HFFc6 (cell line): Measurements from ENCODE around the gene TBATA. TPM values are rescaled to one million over a fixed set of nuclear protein-coding genes. Genes with fewer than 3 reads are reported as not detected.
A peak's percentile ranks its signal among the peaks of the same experiment; 100 is the strongest.

ENCODE experiments used
- DNase-seq: peaks from one replicate; pipeline ENCODE4 v3.0.0-alpha.2; 2018
- H3K27ac Mint-ChIP-seq: 2 replicates; pipeline ENCODE4 v1.8.0; 2020; ENCODE audit warnings: mild to moderate bottlenecking, mixed read lengths
- H3K27me3 Mint-ChIP-seq: 2 replicates; pipeline ENCODE4 v1.8.0; 2021; ENCODE audit warnings: mild to moderate bottlenecking, moderate library complexity, mixed read lengths; ENCODE audit not compliant: insufficient read depth
- H3K36me3 Mint-ChIP-seq: 2 replicates; pipeline ENCODE4 v1.8.0; 2021; ENCODE audit warnings: low read depth, mixed read lengths
- H3K4me1 Mint-ChIP-seq: 2 replicates; pipeline ENCODE4 v1.8.0; 2020; ENCODE audit warnings: low read depth, mixed read lengths
- H3K4me3 Mint-ChIP-seq: 2 replicates; pipeline ENCODE4 v1.8.0; 2020; ENCODE audit warnings: mild to moderate bottlenecking, moderate library complexity, mixed read lengths
- H3K9me3 Mint-ChIP-seq: 2 replicates; pipeline ENCODE4 v1.8.0; 2020; ENCODE audit warnings: mild to moderate bottlenecking, mixed read lengths
- CTCF ChIP-seq: fragments of 200-600 bp; sonication (generic); IDR thresholded peaks from 2 replicates; pipeline ENCODE4 v1.5.0; 2021; ENCODE audit warnings: antibody characterized with exemption, mild to moderate bottlenecking
- total RNA-seq, 6 experiments: library from RNA; stranded (reverse); fragmentation: NEBNext Ultra II Directional; extraction: Animal tissue kit (Norgen Biotek cat#: 25700); gene quantifications; 2 replicates in 1 of 6; 3 replicates in 5 of 6; pipeline ENCODE4 v1.2.3, GENCODE V29; 2021

Gene TBATA
- total RNA-seq, 6 experiments from 2014 or later: not detected

- TF ChIP-seq CTCF: no peak
- no peak for DNase-seq
- no peak overlapping the region for H3K4me3 Mint-ChIP-seq
- H3K9me3 Mint-ChIP-seq: no peaks in the 10 kb centered on the region
- H3K27ac Mint-ChIP-seq: no peak overlapping the region
- peaks cover 13% of the 10 kb centered on the region for H3K4me1 Mint-ChIP-seq
- peaks cover 16% of the 10 kb centered on the region for H3K27me3 Mint-ChIP-seq
- H3K36me3 Mint-ChIP-seq: no peaks in the 10 kb centered on the region
Observed at GRCh38 chr10:70723771-70724170, 61.4 kb downstream of the TBATA start.

- H3K27me3 Mint-ChIP-seq: peaks cover 14% of the 10 kb centered on the region
- H3K4me1 Mint-ChIP-seq: peaks cover 13% of the 10 kb centered on the region
Observed at GRCh38 chr10:70722820-70723424, 62.3 kb downstream of the TBATA start.

More at GRCh38 chr10:70722820-70723424, 62.3 kb downstream of the TBATA start:
- no peaks in the 10 kb centered on the region for H3K36me3 Mint-ChIP-seq
- H3K4me3 Mint-ChIP-seq: no peak overlapping the region
- H3K9me3 Mint-ChIP-seq: no peaks in the 10 kb centered on the region
- TF ChIP-seq CTCF: no peak
- H3K27ac Mint-ChIP-seq: no peak overlapping the region
- DNase-seq: peak; percentile 43

Other genes with a start within 250 kb of the TBATA start
- not detected for gene PRF1, start 182.6 kb downstream of the TBATA start, total RNA-seq
- gene ADAMTS14, start 112.9 kb downstream of the TBATA start, total RNA-seq: under 1 TPM in 4 of 6 experiments, not detected in 2; 0.03 to 0.09 (median 0.05) TPM
- 10 to 100 TPM; 22.4 to 30.9 (median 26.0) TPM for gene SGPL1, start 30.6 kb upstream of the TBATA start, total RNA-seq
- gene PCBD1, start 103.2 kb upstream of the TBATA start, total RNA-seq: 10 to 100 TPM; 36.4 to 55.7 (median 37.7) TPM